Measurements from ENCODE around the gene SMPD3.

Gene SMPD3

DNA sequence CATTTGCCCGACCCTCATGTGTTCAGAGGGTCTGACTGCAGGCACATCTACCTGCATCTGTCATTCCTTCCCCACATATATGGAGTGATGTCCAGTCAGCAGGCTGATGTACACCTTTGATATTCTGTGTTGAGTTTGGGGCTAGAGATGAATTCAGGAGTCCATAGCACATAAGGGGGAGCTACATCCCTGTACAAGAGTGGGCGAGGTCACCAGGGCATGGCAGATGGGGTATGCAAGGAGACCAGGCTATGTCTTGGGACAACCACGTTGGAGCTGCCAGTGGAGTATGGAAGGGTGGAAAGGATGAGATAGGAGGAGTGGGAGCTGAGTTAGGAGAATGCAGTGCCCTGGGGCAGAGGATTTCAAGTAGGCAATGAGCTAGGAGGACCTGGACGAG is 15.0 kb downstream of the SMPD3 start:
- no peak for DNase-seq (ENCODE audit: low spot score)

GRCh38 chr16:68432701-68433100 is 15.6 kb downstream of the SMPD3 start:
- no peak for DNase-seq (ENCODE audit: low spot score)

DNA sequence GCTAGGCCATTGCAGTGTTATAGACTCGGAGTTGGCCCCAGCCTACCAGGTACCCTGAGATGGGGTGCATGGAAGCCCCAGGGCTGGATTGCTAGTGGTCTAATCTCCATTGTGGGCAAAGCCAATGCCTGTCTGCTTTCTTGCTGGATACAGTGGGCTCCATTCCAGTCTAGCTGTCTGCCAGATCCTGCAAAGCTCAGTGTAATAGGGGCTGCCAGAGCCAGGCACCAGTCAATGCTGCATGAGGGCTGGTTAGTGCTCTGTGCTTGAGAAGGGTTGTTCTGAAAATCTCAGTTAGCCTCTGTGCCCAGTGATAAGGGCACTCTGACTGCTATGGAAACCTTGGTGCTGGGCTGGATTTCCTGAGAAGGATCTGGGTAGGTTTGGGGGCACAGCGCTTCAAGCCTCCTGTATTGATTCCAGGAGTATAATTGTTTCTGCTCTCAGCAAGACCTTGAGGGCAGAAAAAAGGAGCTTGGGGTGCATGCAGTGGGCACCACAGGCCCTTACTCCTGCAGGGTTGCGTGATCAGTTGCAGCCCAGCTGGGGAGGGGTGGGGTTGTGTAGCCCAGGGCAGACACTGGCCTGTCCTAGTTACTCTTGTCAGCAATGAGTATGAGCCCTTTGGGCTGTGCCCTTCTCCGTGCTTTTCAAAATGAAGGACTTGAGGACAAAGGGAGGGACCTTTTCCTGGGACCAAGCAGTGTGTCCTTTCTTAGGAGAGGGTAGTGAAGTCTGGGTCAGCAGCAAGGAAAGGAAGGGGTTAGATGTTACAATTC is 19.0 kb downstream of the SMPD3 start:
- DNase-seq (ENCODE audit: low spot score): no peak

DNA sequence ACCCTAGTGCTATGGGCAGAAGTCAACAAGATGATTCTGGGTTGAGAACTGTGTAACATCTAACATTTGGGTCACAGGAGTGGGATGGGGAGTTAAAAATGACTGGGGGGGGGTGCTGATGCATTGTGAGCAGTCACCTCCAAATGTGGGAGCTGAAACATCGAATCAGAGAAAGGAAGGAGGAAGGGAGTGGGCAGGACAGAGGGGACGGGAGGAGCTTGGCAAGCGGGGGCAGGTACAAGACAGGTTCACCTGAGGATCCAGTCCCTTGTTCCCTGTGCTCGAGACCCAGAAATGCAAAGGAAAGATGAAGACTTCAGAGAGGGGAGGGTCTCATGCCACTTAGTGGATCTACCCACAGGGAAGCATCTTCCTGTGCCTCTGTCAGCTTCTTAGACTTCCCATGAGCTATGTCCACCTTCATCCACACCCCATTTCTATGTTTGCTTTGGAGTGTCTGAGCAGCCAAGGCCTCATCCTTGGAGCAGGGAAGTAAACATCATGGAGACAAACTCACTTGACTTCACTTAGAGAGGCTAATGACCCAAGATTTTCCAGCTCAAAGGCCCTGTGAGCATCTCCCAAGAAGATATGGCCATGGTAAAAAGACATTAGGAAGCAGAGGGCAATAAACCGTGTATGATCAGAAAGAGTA is 20.5 kb downstream of the SMPD3 start:
- no peak for DNase-seq (ENCODE audit: low spot score)

GRCh38 chr16:68426347-68426652 is 22.0 kb downstream of the SMPD3 start:
- DNase-seq (ENCODE audit: low spot score): no peak

GRCh38 chr16:68425498-68426346 is 22.6 kb downstream of the SMPD3 start:
- DNase-seq (ENCODE audit: low spot score): no peak

DNA sequence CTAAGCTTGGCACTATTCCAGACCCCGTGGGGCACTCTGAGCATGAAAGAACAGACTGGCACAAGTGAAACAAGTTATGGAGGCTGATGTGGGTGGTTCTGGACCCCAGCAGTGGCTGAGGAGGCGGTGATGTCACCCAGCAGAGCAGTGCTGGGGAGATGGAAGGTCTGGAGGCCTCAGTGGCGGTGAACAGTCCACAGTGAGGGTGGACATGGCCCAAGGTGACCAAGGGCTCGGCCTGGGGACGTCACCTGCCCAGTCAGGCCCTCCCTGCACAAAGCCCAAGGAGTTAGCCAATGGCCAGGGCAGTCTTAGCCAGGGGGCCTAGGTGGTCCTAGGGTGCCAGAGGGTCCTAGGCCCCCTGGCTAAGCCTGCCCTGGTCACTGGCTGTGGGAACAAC is 24.5 kb downstream of the SMPD3 start:
- no peak for DNase-seq (ENCODE audit: low spot score)

DNA sequence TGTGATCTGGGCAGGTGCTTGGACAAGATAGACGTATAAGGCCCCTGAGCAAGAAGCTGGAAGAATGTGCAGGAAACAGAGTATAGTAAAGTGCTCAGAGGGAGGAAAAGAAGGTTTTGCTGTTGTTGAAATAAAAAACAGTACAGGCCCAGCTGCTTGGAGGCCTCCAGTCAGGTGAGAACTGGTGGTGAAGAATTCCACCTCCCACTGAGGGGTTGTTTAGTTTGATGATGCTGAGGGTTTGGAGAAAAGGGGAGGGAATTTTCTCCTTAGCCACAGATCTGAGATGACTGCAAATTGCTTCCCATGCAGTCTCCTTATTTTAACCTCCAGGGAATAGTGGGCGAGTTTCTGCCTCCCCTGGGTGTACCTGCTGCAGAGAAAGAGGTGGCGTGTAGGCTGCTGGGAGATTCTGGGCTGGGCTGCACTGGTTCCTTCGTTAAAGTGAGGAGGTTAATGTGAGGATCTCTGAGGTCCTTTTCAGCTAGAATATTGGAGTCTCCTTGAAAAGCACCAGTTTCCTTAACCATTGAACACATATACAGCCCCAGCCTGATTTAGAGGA is 25.8 kb downstream of the SMPD3 start:
- no peak for DNase-seq (ENCODE audit: low spot score)

DNA sequence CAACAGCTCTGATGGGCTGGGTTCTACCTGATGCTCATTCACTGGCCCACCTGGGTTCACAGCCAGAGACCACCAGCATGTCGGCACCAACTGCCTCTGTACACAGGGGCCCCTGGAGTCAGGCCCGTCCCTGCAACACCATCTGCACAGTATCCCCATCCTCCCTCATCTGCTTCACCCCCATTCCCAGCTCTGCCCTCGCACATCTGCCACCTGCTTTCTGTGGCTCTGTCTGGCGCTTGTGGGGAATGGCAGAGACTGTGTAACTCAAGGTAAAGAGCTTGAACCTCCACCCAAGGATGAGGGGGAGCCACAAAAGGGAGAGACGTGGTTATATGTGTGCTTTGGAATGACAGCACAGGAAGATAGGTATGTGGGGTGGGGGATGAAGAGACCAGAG is 27.2 kb downstream of the SMPD3 start:
- no peak for DNase-seq (ENCODE audit: low spot score)

GRCh38 chr16:68420366-68420942 is 27.9 kb downstream of the SMPD3 start:
- DNase-seq (ENCODE audit: low spot score): no peak

- no peak for DNase-seq (ENCODE audit: low spot score)
These were observed 30.5 kb downstream of the SMPD3 start for GRCh38 chr16:68417711-68418301.

GRCh38 chr16:68416057-68417046 is 32.0 kb downstream of the SMPD3 start:
- DNase-seq (ENCODE audit: low spot score): no peak

GRCh38 chr16:68414581-68414980 is 33.7 kb downstream of the SMPD3 start:
- DNase-seq (ENCODE audit: low spot score): no peak

GRCh38 chr16:68412061-68412460 is 36.2 kb downstream of the SMPD3 start:
- DNase-seq (ENCODE audit: low spot score): no peak

- DNase-seq (ENCODE audit: low spot score): no peak
These were observed 37.2 kb downstream of the SMPD3 start for GRCh38 chr16:68411086-68411485.

- no peak for DNase-seq (ENCODE audit: low spot score)
These were observed 39.3 kb downstream of the SMPD3 start for GRCh38 chr16:68408967-68409366.

GRCh38 chr16:68408428-68408827 is 39.9 kb downstream of the SMPD3 start:
- no peak for DNase-seq (ENCODE audit: low spot score)

DNA sequence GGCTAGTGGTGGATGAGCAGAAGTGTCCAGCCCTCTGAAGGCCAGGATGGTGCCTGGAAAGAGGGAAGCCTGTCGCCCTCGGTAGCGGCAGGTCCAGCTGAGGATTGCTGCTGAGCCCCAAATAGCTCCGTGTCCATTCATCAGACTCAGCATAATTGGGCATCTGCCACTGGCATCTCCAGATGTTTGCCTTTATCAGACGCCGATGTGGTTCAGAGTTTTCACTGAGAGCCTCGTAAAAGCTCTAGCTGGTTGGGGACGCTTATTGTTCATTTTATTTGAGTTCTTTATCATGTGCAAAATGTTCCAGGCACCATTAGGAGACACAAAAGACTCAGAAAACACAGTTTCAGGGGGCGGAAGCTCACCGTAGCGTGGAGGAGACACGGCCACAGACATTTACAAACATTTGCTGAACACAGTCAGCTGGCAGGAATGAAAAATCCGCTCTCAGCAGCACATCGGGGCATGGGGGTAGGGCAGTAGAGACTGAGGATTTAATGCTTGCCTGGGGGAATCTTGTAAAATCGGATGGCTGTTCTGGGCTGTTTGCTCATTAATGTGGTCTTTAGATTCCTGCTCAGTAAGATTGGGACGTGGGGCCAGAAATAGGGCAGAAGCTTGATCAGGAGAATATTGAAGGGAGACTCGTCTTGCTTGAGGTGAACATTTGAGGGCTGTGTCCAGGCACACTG is 41.7 kb downstream of the SMPD3 start:
- DNase-seq (ENCODE audit: low spot score): peak; percentile 42

DNA sequence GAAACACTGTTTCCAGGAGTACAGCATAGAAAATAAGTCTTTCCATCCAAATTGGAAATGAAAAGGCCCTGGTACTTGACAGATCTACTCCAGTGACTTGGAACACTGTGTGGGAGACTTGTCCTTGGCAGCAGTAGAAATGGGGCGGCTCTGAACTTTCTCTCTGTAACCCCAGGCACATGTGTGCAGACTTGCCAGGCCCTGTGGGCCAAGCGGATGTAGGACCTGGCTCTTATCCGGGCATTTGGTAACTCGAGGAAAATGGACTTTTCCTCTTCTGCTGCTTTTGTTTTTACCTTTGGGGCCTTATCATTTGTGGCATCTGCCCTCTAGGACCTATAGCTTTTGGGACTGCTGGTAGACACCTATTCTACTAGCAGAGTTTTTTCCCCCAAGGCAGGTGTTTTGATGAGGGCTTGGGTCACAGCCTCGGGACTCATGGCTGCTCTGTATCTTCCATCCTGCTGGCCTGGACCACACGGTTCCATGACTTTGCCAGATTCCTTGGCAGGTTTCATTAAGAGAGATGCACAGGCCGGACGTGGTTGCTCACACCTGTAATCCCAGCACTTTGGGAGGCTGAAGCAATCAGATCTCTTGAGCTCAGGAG is 43.5 kb downstream of the SMPD3 start:
- no peak for DNase-seq (ENCODE audit: low spot score)

GRCh38 chr16:68403704-68404103 is 44.6 kb downstream of the SMPD3 start:
- DNase-seq (ENCODE audit: low spot score): no peak
